H1 (cell line): ENCODE data around the gene SSU72. TPM values are rescaled to one million over a fixed set of nuclear protein-coding genes. Genes with fewer than 3 reads are reported as not detected.

ENCODE experiments used
- CTCF ChIA-PET: fragments of 300-600 bp; sonication (Branson Sonifier 250); formaldehyde crosslinking; loops from one replicate; lab custom pipeline; 2021; ENCODE audit not compliant: partially characterized antibody; lab: Charles Lee
- POLR2A ChIA-PET: fragments of 300-600 bp; sonication (Branson Sonifier 250); formaldehyde crosslinking; loops from one replicate; lab custom pipeline; 2021; ENCODE audit warnings: inconsistent platforms; ENCODE audit not compliant: partially characterized antibody; lab: Charles Lee
- DNase-seq, 2 experiments: peaks; one replicate each; pipeline versions ENCODE4 v3.0.0 to v3.0.0-alpha.2; 2010 to 2022; ENCODE audit warnings: low spot score in 2 of 2, low read depth in 1 of 2, mixed read lengths in 1 of 2
- FAIRE-seq: peaks from 2 replicates; lab custom pipeline; 2011; peaks lifted over from hg19 to GRCh38; lab: Jason Lieb, UNC
- H2AFZ ChIP-seq: 2 replicates; pipeline ENCODE4 v1.8.1; 2012; ENCODE audit warnings: low read length, inconsistent platforms
- H2AK5ac ChIP-seq: 2 replicates; pipeline ENCODE4 v1.6.1; 2013; ENCODE audit warnings: low read depth, low read length
- H2BK120ac ChIP-seq: replicated peaks from 2 replicates; pipeline ENCODE3; 2013; ENCODE audit warnings: low read depth, low read length, inconsistent platforms
- H2BK12ac ChIP-seq: 2 replicates; pipeline ENCODE4 v1.6.1; 2013; ENCODE audit warnings: low read depth, low read length
- H2BK15ac ChIP-seq: 2 replicates; pipeline ENCODE4 v1.6.1; 2013; ENCODE audit warnings: low read length
- H2BK20ac ChIP-seq: 2 replicates; pipeline ENCODE4 v1.6.1; 2013; ENCODE audit warnings: low read length
- H2BK5ac ChIP-seq: 2 replicates; pipeline ENCODE4 v1.6.1; 2013; ENCODE audit warnings: low read depth, low read length
- H3K14ac ChIP-seq: 2 replicates; pipeline ENCODE4 v1.6.1; 2013; ENCODE audit warnings: inconsistent platforms; ENCODE audit not compliant: insufficient read length
- H3K18ac ChIP-seq: 2 replicates; pipeline ENCODE4 v1.6.1; 2013; ENCODE audit warnings: low read length; ENCODE audit errors: extremely low read depth
- H3K23ac ChIP-seq: 2 replicates; pipeline ENCODE4 v1.6.1; 2013; ENCODE audit warnings: inconsistent platforms; ENCODE audit not compliant: insufficient read length
- H3K23me2 ChIP-seq: 2 replicates; pipeline ENCODE4 v1.6.1; 2013; ENCODE audit warnings: low read depth, low read length
- H3K27ac ChIP-seq: 2 replicates; pipeline ENCODE4 v1.6.1; 2011; ENCODE audit warnings: low read depth, low read length, inconsistent platforms
- H3K27me3 ChIP-seq, 4 experiments: replicated peaks in 1 of 4; 1 replicate in 1 of 4; 2 replicates in 3 of 4; pipeline versions ENCODE4 v1.6.1 to v1.8.1; 2011 to 2013; ENCODE audit warnings: low read length in 3 of 4, mild to moderate bottlenecking in 3 of 4, inconsistent platforms in 2 of 4, mixed read lengths in 2 of 4, moderate library complexity in 1 of 4; ENCODE audit not compliant: control insufficient read depth in 3 of 4, insufficient read depth in 3 of 4; ENCODE audit errors: extremely low read depth in 1 of 4
- H3K36me3 ChIP-seq, 4 experiments: 2 replicates each; pipeline versions ENCODE4 v1.6.1 to v1.8.1; 2011 to 2013; ENCODE audit warnings: mild to moderate bottlenecking in 4 of 4, low read length in 3 of 4, moderate library complexity in 2 of 4, control low read depth in 1 of 4, inconsistent platforms in 1 of 4; ENCODE audit not compliant: insufficient read depth in 4 of 4, control insufficient read depth in 2 of 4
- H3K4ac ChIP-seq: replicated peaks from 2 replicates; pipeline ENCODE3; 2013; ENCODE audit warnings: low read length, low read depth, mixed read lengths, inconsistent platforms; ENCODE audit not compliant: insufficient read length
- H3K4me1 ChIP-seq, 4 experiments: replicated peaks in 1 of 4; 1 replicate in 1 of 4; 2 replicates in 3 of 4; pipeline versions ENCODE4 v1.6.1 to v1.8.1; 2011 to 2013; ENCODE audit warnings: low read length in 3 of 4, inconsistent platforms in 2 of 4, mixed read lengths in 1 of 4; ENCODE audit not compliant: insufficient read depth in 4 of 4, control insufficient read depth in 3 of 4
- H3K4me2 ChIP-seq, 2 experiments: 2 replicates each; pipeline versions ENCODE4 v1.6.1 to v1.8.1; 2011 to 2013; ENCODE audit warnings: low read depth in 2 of 2, low read length in 2 of 2, control low read depth in 1 of 2, inconsistent platforms in 1 of 2, mild to moderate bottlenecking in 1 of 2; ENCODE audit not compliant: insufficient read depth in 1 of 2
- H3K4me3 ChIP-seq, 4 experiments: fragments of 200-600, 300-600 bp in 1 of 4; sonication (generic), shearing (Covaris generic), sonication (Bioruptor Twin) in 1 of 4; 2 replicates each; pipeline versions ENCODE4 v1.5.1 to v1.8.1; 2011 to 2016; ENCODE audit warnings: low read length in 4 of 4, low read depth in 3 of 4, control low read depth in 2 of 4, inconsistent platforms in 2 of 4, mild to moderate bottlenecking in 2 of 4, mixed read lengths in 1 of 4, moderate library complexity in 1 of 4; ENCODE audit not compliant: insufficient read depth in 2 of 4; ENCODE audit errors: extremely low read depth in 1 of 4
- H3K56ac ChIP-seq: replicated peaks from 2 replicates; pipeline ENCODE3; 2013; ENCODE audit warnings: low read depth, mild to moderate bottlenecking, mixed read lengths, low read length, inconsistent platforms; ENCODE audit not compliant: insufficient read length
- H3K79me1 ChIP-seq: 2 replicates; pipeline ENCODE4 v1.6.1; 2013; ENCODE audit warnings: low read depth, low read length, control low read depth
- H3K79me2 ChIP-seq, 2 experiments: 2 replicates each; pipeline versions ENCODE4 v1.6.1 to v1.8.1; 2012 to 2013; ENCODE audit warnings: low read length in 2 of 2, mild to moderate bottlenecking in 2 of 2, inconsistent platforms in 1 of 2; ENCODE audit not compliant: insufficient read depth in 2 of 2, control insufficient read depth in 1 of 2
- H3K9ac ChIP-seq, 4 experiments: replicated peaks in 1 of 4; 1 replicate in 1 of 4; 2 replicates in 3 of 4; pipeline versions ENCODE4 v1.6.1 to v1.8.1; 2011 to 2013; ENCODE audit warnings: low read depth in 3 of 4, low read length in 3 of 4, control low read depth in 2 of 4, mild to moderate bottlenecking in 2 of 4, moderate library complexity in 2 of 4, inconsistent platforms in 1 of 4; ENCODE audit errors: extremely low read depth in 1 of 4
- H3K9me3 ChIP-seq, 2 experiments: 2 replicates each; pipeline versions ENCODE4 v1.6.1 to v1.8.1; 2012 to 2013; ENCODE audit warnings: mild to moderate bottlenecking in 2 of 2, moderate library complexity in 2 of 2, control low read depth in 1 of 2, inconsistent platforms in 1 of 2, low read depth in 1 of 2, low read length in 1 of 2, mixed read lengths in 1 of 2; ENCODE audit not compliant: insufficient read depth in 2 of 2
- H4K20me1 ChIP-seq, 2 experiments: replicated peaks in 1 of 2; 2 replicates each; pipeline versions ENCODE3 to v1.8.1; 2011 to 2013; ENCODE audit warnings: inconsistent platforms in 2 of 2, low read length in 2 of 2, mild to moderate bottlenecking in 1 of 2; ENCODE audit not compliant: insufficient read depth in 2 of 2, control insufficient read depth in 1 of 2
- H4K5ac ChIP-seq: 2 replicates; pipeline ENCODE4 v1.6.1; 2013; ENCODE audit warnings: low read length, low read depth, mixed read lengths, inconsistent platforms; ENCODE audit not compliant: insufficient read length
- H4K8ac ChIP-seq: 2 replicates; pipeline ENCODE4 v1.8.0; 2013; ENCODE audit warnings: mild to moderate bottlenecking, moderate library complexity, low read length, inconsistent platforms; ENCODE audit not compliant: insufficient read depth; ENCODE audit errors: extremely low read depth
- H4K91ac ChIP-seq: replicated peaks from 2 replicates; pipeline ENCODE3; 2013; ENCODE audit warnings: low read length, mixed read lengths, inconsistent platforms; ENCODE audit not compliant: insufficient read length
- CTBP2 ChIP-seq: IDR thresholded peaks from 2 replicates; pipeline ENCODE4 v1.7.0; 2011; ENCODE audit warnings: borderline replicate concordance, mild to moderate bottlenecking, moderate library complexity, mixed read lengths, low read length; ENCODE audit not compliant: insufficient read depth, insufficient read length
- PHF8 ChIP-seq: fragments of 200-600 bp; sonication (generic); conservative IDR thresholded peaks from 2 replicates; pipeline ENCODE4 v1.7.1; 2012; ENCODE audit warnings: low read depth, mild to moderate bottlenecking, inconsistent platforms, low read length, moderate library complexity
- RFX5 ChIP-seq: IDR thresholded peaks from 2 replicates; pipeline ENCODE4 v1.6.1; 2011; ENCODE audit warnings: low read depth, low read length, improper control_type of control experiment, borderline replicate concordance
- SIN3A ChIP-seq, 2 experiments: IDR thresholded peaks in 1 of 2; conservative IDR thresholded peaks in 1 of 2; 2 replicates each; pipeline ENCODE4 v1.6.1; 2011 to 2012; ENCODE audit warnings: low read length in 2 of 2, improper control_type of control experiment in 1 of 2, low read depth in 1 of 2, mild to moderate bottlenecking in 1 of 2
- TAF7 ChIP-seq: optimal IDR thresholded peaks from 2 replicates; pipeline ENCODE3; 2011; ENCODE audit warnings: low read depth, mild to moderate bottlenecking, inconsistent platforms, low read length, moderate library complexity, borderline replicate concordance
- TCF12 ChIP-seq: IDR thresholded peaks from 2 replicates; pipeline ENCODE4 v1.6.1; 2011; ENCODE audit warnings: low read depth, mild to moderate bottlenecking, low read length
- WGBS, 2 experiments: shearing (Covaris generic) in 1 of 2; methylation state at CpG; one replicate each; pipeline versions ENCODE4 v1.1.6 to v1.1.7; 2013 to 2015; ENCODE audit warnings: low lambda C conversion rate in 2 of 2, mixed read lengths in 2 of 2, inconsistent platforms in 1 of 2, low coverage in 1 of 2, missing lambda C conversion rate in 1 of 2; ENCODE audit not compliant: insufficient replicate concordance in 2 of 2, insufficient coverage in 1 of 2, insufficient read length in 1 of 2; ENCODE audit errors: extremely low coverage in 1 of 2, missing lambda C conversion rate in 1 of 2; 5-methylcytosine and 5-hydroxymethylcytosine counted together
- polyA plus RNA-seq, 7 experiments: library from polyadenylated mRNA; depleted of rRNA in 3 of 7; stranded (reverse) in 5 of 7; unstranded in 2 of 7; fragments of >200 nt in 5 of 7; fragments of 200-250 nt in 2 of 7; gene quantifications; 1 replicate in 5 of 7; 2 replicates in 1 of 7; 4 replicates in 1 of 7; pipeline versions ENCODE4 v1.2.1 to v1.2.3, GENCODE V29; 2011 to 2013; ENCODE audit warnings: missing spikeins in 2 of 7, mixed read lengths in 2 of 7
- total RNA-seq: library from RNA; stranded (reverse); fragmentation: NEBNext Ultra II Directional; extraction: Animal tissue kit (Norgen Biotek cat#: 25700); gene quantifications from 2 replicates; pipeline ENCODE4 v1.2.1, GENCODE V29; 2021

Gene SSU72
- total and polyA plus RNA-seq, 2 of the 8 experiments (the other 6 are each of a cell fraction or from before 2014, with no cell fraction given), result 110 to 165 TPM

GRCh38 chr1:1567152-1567875 is 7.3 kb downstream of the SSU72 start:
- ChIA-PET POLR2A (interaction anchor here (1.4 to 21.2 kb wide), 4 partner anchors 8 to 165 kb away, joined by 3 to 367 read pairs (median 6); no protein-coding TSS in a partner anchor), CTCF (interaction anchor here (1.0 kb wide), 1 partner anchor 21 kb away, joined by 3 read pairs; no protein-coding TSS in a partner anchor)
- Histone ChIP-seq H4K91ac (no peak overlapping the region), H3K9ac (no peak overlapping the region), H2BK12ac (peak overlapping the region; percentile 19; the same call in 1 of the 2 replicates), H3K36me3 (peaks cover 14 to 51% (median 25%) of the 10 kb centered on the region in 4 experiments), H3K4me1 (peaks cover 0 to 6% (median 2%) of the 10 kb centered on the region in 4 experiments; a peak in 2 of 7 replicates), H3K23me2 (peaks cover 2% of the 10 kb centered on the region; the same call in 1 of the 2 replicates), H3K79me2 (peaks cover 48 to 92% of the 10 kb centered on the region in 2 experiments), H3K4ac (no peak overlapping the region), H3K4me2 (peak overlapping the region in 1 of 2 experiments; percentile 29; a peak in 2 of 4 replicates), H2BK20ac (no peak overlapping the region), H3K9me3 (no peaks in the 10 kb centered on the region), H2AFZ (no peak overlapping the region), H3K27me3 (no peaks in the 10 kb centered on the region), H3K79me1 (peaks cover 7% of the 10 kb centered on the region), H4K8ac (no peak overlapping the region), H3K27ac (peak overlapping the region; percentile 55; the same call in 1 of the 2 replicates), H4K5ac (no peak overlapping the region), H2BK5ac (peak overlapping the region; percentile 44; the same call in 1 of the 2 replicates), H3K23ac (no peak overlapping the region), H4K20me1 (peaks cover 36 to 43% of the 10 kb centered on the region in 2 experiments), H2BK120ac (no peak overlapping the region), H3K14ac (no peak overlapping the region), H3K18ac (peak overlapping the region; percentile 5; the same call in 1 of the 2 replicates), H3K4me3 (no peak overlapping the region), H2BK15ac (no peak overlapping the region), H3K56ac (no peak overlapping the region), H2AK5ac (no peak overlapping the region; the same call in 1 of the 2 replicates)
- DNase-seq (no peak), FAIRE-seq (no peak)
- WGBS, 2 experiments, result 91% methylated on average over 31 of the region's 31 CpGs; no CpG with 5 or more reads in 1 of the 2 experiments
- TF ChIP-seq CTBP2, result no peak
- no peak for TF ChIP-seq SIN3A (conservative IDR thresholded peaks at IDR 0.05 in 1 of 2, IDR thresholded peaks at IDR 0.05 in 1 of 2; ENCODE audit: low read depth in 1 of 2, low read length in 2 of 2)
- TF ChIP-seq TAF7, result no peak
- TF ChIP-seq PHF8, result no peak
- TF ChIP-seq TCF12, result no peak
- no peak for TF ChIP-seq RFX5
